Thymus (tissue), 11 donors: ENCODE data around the gene TBC1D5. TPM values are rescaled to one million over a fixed set of nuclear protein-coding genes. Genes with fewer than 3 reads are reported as not detected.

ENCODE experiments used
- DNase-seq, 9 donors: peaks; one replicate each; pipeline ENCODE4 v3.0.0-alpha.2; 2013; ENCODE audit warnings: low spot score in 9 of 9, low read depth in 6 of 9, missing footprints in 1 of 9
- H3K27ac ChIP-seq, 2 donors: one replicate each; pipeline ENCODE4 v1.5.1; 2013; ENCODE audit warnings: control low read depth in 1 of 2, low read depth in 1 of 2, low read length in 1 of 2, mild to moderate bottlenecking in 1 of 2, moderate library complexity in 1 of 2
- H3K27me3 ChIP-seq, 2 donors: one replicate each; pipeline ENCODE4 v1.5.1; 2013; ENCODE audit warnings: low read length in 1 of 2; ENCODE audit not compliant: control insufficient read depth in 2 of 2, insufficient read depth in 1 of 2
- H3K36me3 ChIP-seq, 2 donors: one replicate each; pipeline ENCODE4 v1.5.1; 2013; ENCODE audit warnings: low read length in 1 of 2, mild to moderate bottlenecking in 1 of 2, moderate library complexity in 1 of 2; ENCODE audit not compliant: control insufficient read depth in 2 of 2, insufficient read depth in 2 of 2
- H3K4me1 ChIP-seq, 2 donors: one replicate each; pipeline ENCODE4 v1.5.1; 2013; ENCODE audit warnings: low read length in 2 of 2; ENCODE audit not compliant: control insufficient read depth in 2 of 2, insufficient read depth in 2 of 2
- H3K4me3 ChIP-seq, 2 donors: one replicate each; pipeline ENCODE4 v1.5.1; 2013; ENCODE audit warnings: low read length in 2 of 2, control low read depth in 1 of 2, mild to moderate bottlenecking in 1 of 2
- H3K9me3 ChIP-seq, 2 donors: one replicate each; pipeline ENCODE4 v1.5.1; 2013; ENCODE audit warnings: low read length in 1 of 2, mild to moderate bottlenecking in 1 of 2; ENCODE audit not compliant: control insufficient read depth in 2 of 2, insufficient read depth in 1 of 2
- WGBS: extraction: QIAGEN DNeasy Blood & Tissue Kit; methylation state at CpG from one replicate; pipeline ENCODE4 v1.1.7; 2013; 5-methylcytosine and 5-hydroxymethylcytosine counted together
- polyA plus RNA-seq: library from polyadenylated mRNA; stranded (reverse); fragments of 200-250 nt; gene quantifications from one replicate; pipeline ENCODE4 v1.2.3, GENCODE V29; 2013
- total RNA-seq: library from RNA; stranded (reverse); fragments of 120-200 nt; gene quantifications from one replicate; pipeline ENCODE4 v1.2.4, GENCODE V29; 2013
- donor health status: healthy.

TBC1D5 gene
- total and polyA plus RNA-seq, 2 donors, result 8.9 to 37.3 TPM

- DNase-seq, result no peak
- no peak overlapping the region for H3K27ac ChIP-seq
Measured at GRCh38 chr3:17583530-17583929, 158.9 kb downstream of the TBC1D5 start.

GRCh38 chr3:17581421-17582080 lies 160.9 kb downstream of the TBC1D5 start:
- Histone ChIP-seq H3K27ac (no peak overlapping the region), H3K4me1 (peaks cover 2 to 3% of the 10 kb centered on the region in 2 donors), H3K36me3 (no peaks in the 10 kb centered on the region), H3K4me3 (no peak overlapping the region), H3K9me3 (no peaks in the 10 kb centered on the region), H3K27me3 (no peaks in the 10 kb centered on the region)
- WGBS, result over 99% methylated on average over 4 of the region's 4 CpGs
- no peak for DNase-seq

More at GRCh38 chr3:17583530-17583929, 158.9 kb downstream of the TBC1D5 start:
- no peaks in the 10 kb centered on the region for H3K9me3 ChIP-seq
- no peak overlapping the region for H3K4me3 ChIP-seq
- H3K36me3 ChIP-seq, result no peaks in the 10 kb centered on the region
- peaks cover 2 to 3% of the 10 kb centered on the region in 2 donors for H3K4me1 ChIP-seq
- WGBS, result 97% methylated on average over 8 of the region's 8 CpGs
- H3K27me3 ChIP-seq, result no peaks in the 10 kb centered on the region

GRCh38 chr3:17580901-17581300 lies 161.5 kb downstream of the TBC1D5 start:
- H3K9me3 ChIP-seq, result no peaks in the 10 kb centered on the region
- no peak for DNase-seq
- no peaks in the 10 kb centered on the region for H3K36me3 ChIP-seq
- 95% methylated on average over 4 of the region's 4 CpGs for WGBS
- no peak overlapping the region for H3K4me3 ChIP-seq
- no peak overlapping the region for H3K27ac ChIP-seq
- H3K27me3 ChIP-seq, result no peaks in the 10 kb centered on the region
- H3K4me1 ChIP-seq, result peaks cover 2 to 3% of the 10 kb centered on the region in 2 donors

- H3K4me3 ChIP-seq, result no peak overlapping the region
- DNase-seq, result peak in 5 of 9 donors; percentile 8 to 56 (median 21)
- H3K27ac ChIP-seq, result no peak overlapping the region
- no peaks in the 10 kb centered on the region for H3K27me3 ChIP-seq
- H3K36me3 ChIP-seq, result no peaks in the 10 kb centered on the region
- 94% methylated on average over 3 of the region's 3 CpGs for WGBS
- no peaks in the 10 kb centered on the region for H3K9me3 ChIP-seq
- peaks cover 2 to 3% of the 10 kb centered on the region in 2 donors for H3K4me1 ChIP-seq
Measured at GRCh38 chr3:17579289-17580031, 163.0 kb downstream of the TBC1D5 start.

- no peak overlapping the region for H3K4me3 ChIP-seq
- no peak for DNase-seq
- 95% methylated on average over 4 of the region's 4 CpGs for WGBS
- H3K9me3 ChIP-seq, result no peaks in the 10 kb centered on the region
- H3K27me3 ChIP-seq, result no peaks in the 10 kb centered on the region
- peaks cover 2 to 3% of the 10 kb centered on the region in 2 donors for H3K4me1 ChIP-seq
- H3K36me3 ChIP-seq, result no peaks in the 10 kb centered on the region
- H3K27ac ChIP-seq, result no peak overlapping the region
Measured at GRCh38 chr3:17577796-17578520, 164.5 kb downstream of the TBC1D5 start.

GRCh38 chr3:17573396-17573795 lies 169.0 kb downstream of the TBC1D5 start:
- DNase-seq, result no peak
- no peaks in the 10 kb centered on the region for H3K36me3 ChIP-seq
- H3K4me1 ChIP-seq, result no peaks in the 10 kb centered on the region
- H3K27me3 ChIP-seq, result no peaks in the 10 kb centered on the region
- no peak overlapping the region for H3K27ac ChIP-seq
- H3K9me3 ChIP-seq, result no peaks in the 10 kb centered on the region
- WGBS, result 96% methylated on average over 1 of the region's 1 CpG
- H3K4me3 ChIP-seq, result no peak overlapping the region

- no peaks in the 10 kb centered on the region for H3K27me3 ChIP-seq
- no peak overlapping the region for H3K27ac ChIP-seq
- H3K4me3 ChIP-seq, result no peak overlapping the region
- no peak for DNase-seq
- WGBS, result 92% methylated on average over 1 of the region's 1 CpG
- H3K9me3 ChIP-seq, result no peaks in the 10 kb centered on the region
- no peaks in the 10 kb centered on the region for H3K4me1 ChIP-seq
- no peaks in the 10 kb centered on the region for H3K36me3 ChIP-seq
Measured at GRCh38 chr3:17571686-17572085, 170.7 kb downstream of the TBC1D5 start.

- WGBS, result 99% methylated on average over 3 of the region's 3 CpGs
- H3K27me3 ChIP-seq, result no peaks in the 10 kb centered on the region
- H3K4me1 ChIP-seq, result no peaks in the 10 kb centered on the region
- no peak overlapping the region for H3K27ac ChIP-seq
- H3K4me3 ChIP-seq, result no peak overlapping the region
- no peaks in the 10 kb centered on the region for H3K9me3 ChIP-seq
- DNase-seq, result no peak
- no peaks in the 10 kb centered on the region for H3K36me3 ChIP-seq
Measured at GRCh38 chr3:17562845-17563244, 179.6 kb downstream of the TBC1D5 start.

GRCh38 chr3:17558565-17558964 lies 183.9 kb downstream of the TBC1D5 start:
- Histone ChIP-seq H3K36me3 (no peaks in the 10 kb centered on the region), H3K27me3 (no peaks in the 10 kb centered on the region), H3K4me1 (no peaks in the 10 kb centered on the region), H3K4me3 (no peak overlapping the region), H3K9me3 (no peaks in the 10 kb centered on the region), H3K27ac (no peak overlapping the region)
- no peak for DNase-seq
- WGBS, result 97% methylated on average over 3 of the region's 3 CpGs
